ENCODE measurements around the gene CAPN15.

Gene CAPN15

GRCh38 chr16:578232-578869 is 50.8 kb downstream of the CAPN15 start:
- no peak for DNase-seq (ENCODE audit: low read depth)

GRCh38 chr16:578870-579405 is 51.4 kb downstream of the CAPN15 start:
- DNase-seq (ENCODE audit: low read depth): peak; percentile 66

- no peak for DNase-seq (ENCODE audit: low read depth)
Observed at GRCh38 chr16:580141-580945, 52.8 kb downstream of the CAPN15 start.

- no peak for DNase-seq (ENCODE audit: low read depth)
Observed at GRCh38 chr16:580946-581498, 53.5 kb downstream of the CAPN15 start.

GRCh38 chr16:582218-582613 is 54.7 kb downstream of the CAPN15 start:
- DNase-seq (ENCODE audit: low read depth): no peak

- no peak for DNase-seq (ENCODE audit: low read depth)
Observed at GRCh38 chr16:582614-583331, 55.3 kb downstream of the CAPN15 start.

- DNase-seq (ENCODE audit: low read depth): no peak
Observed at GRCh38 chr16:583470-583814, 55.9 kb downstream of the CAPN15 start.

GRCh38 chr16:583815-584591 is 56.5 kb downstream of the CAPN15 start:
- DNase-seq (ENCODE audit: low read depth): no peak

- DNase-seq (ENCODE audit: low read depth): no peak
Observed at GRCh38 chr16:585351-585750, 57.8 kb downstream of the CAPN15 start.

GRCh38 chr16:586047-586644 is 58.6 kb downstream of the CAPN15 start:
- peak; percentile 45 for DNase-seq (ENCODE audit: low read depth)

- DNase-seq (ENCODE audit: low read depth): no peak
Observed at GRCh38 chr16:586645-587590, 59.4 kb downstream of the CAPN15 start.

- peak; percentile 87 for DNase-seq (ENCODE audit: low read depth)
Observed at GRCh38 chr16:588639-588888, 61.1 kb downstream of the CAPN15 start.

- peak; percentile 95 for DNase-seq (ENCODE audit: low read depth)
Observed at GRCh38 chr16:588889-589657, 61.6 kb downstream of the CAPN15 start.

GRCh38 chr16:589658-590187 is 62.2 kb downstream of the CAPN15 start, which contains the start of gene RAB40C:
RAB40C (plus strand) TSS chr16:590066; CDS start chr16:590292, 226 bp downstream.
- DNase-seq (ENCODE audit: low read depth): peak; percentile 98

GRCh38 chr16:590188-590814 is 62.8 kb downstream of the CAPN15 start:
- peak; percentile 66 for DNase-seq (ENCODE audit: low read depth)

- no peak for DNase-seq (ENCODE audit: low read depth)
Observed at GRCh38 chr16:590815-591200, 63.3 kb downstream of the CAPN15 start.

- DNase-seq (ENCODE audit: low read depth): no peak
Observed at GRCh38 chr16:591231-591630, 63.7 kb downstream of the CAPN15 start.

- DNase-seq (ENCODE audit: low read depth): no peak
Observed at GRCh38 chr16:591892-592517, 64.5 kb downstream of the CAPN15 start.
